HEK293T (cell line): ENCODE results near the gene MAS1L.

Source experiments
- BHLHE40 ChIP-seq: fragments of 450-650 bp; IDR thresholded peaks from 2 replicates; pipeline ENCODE4 v1.6.1; 2016; ENCODE audit warnings: mild to moderate bottlenecking, moderate library complexity, borderline replicate concordance
- ELF4 ChIP-seq: fragments of 450-650 bp; IDR thresholded peaks from 2 replicates; pipeline ENCODE4 v1.6.1; 2017; ENCODE audit warnings: antibody characterized with exemption
- HDGF ChIP-seq: fragments of 450-650 bp; IDR thresholded peaks from 2 replicates; pipeline ENCODE4 v1.6.1; 2017; ENCODE audit warnings: antibody characterized with exemption, borderline replicate concordance
- LEF1 ChIP-seq: fragments of 450-650 bp; IDR thresholded peaks from 2 replicates; pipeline ENCODE4 v1.6.1; 2017; ENCODE audit warnings: mild to moderate bottlenecking, borderline replicate concordance
- SP1 ChIP-seq: fragments of 450-650 bp; IDR thresholded peaks from 2 replicates; pipeline ENCODE4 v1.6.1; 2017
- SUZ12 ChIP-seq: fragments of 450-650 bp; IDR thresholded peaks from 2 replicates; pipeline ENCODE4 v1.6.1; 2016; ENCODE audit warnings: mild to moderate bottlenecking
- ZNF384 ChIP-seq: fragments of 450-650 bp; IDR thresholded peaks from 2 replicates; pipeline ENCODE4 v1.6.1; 2016

GRCh38 chr6:29483186-29483585, 4.6 kb downstream of the MAS1L start:
- TF ChIP-seq SP1: no peak
- no peak for TF ChIP-seq ZNF384
- TF ChIP-seq BHLHE40: no peak
- TF ChIP-seq LEF1: no peak
- TF ChIP-seq HDGF: no peak
- TF ChIP-seq SUZ12: no peak
- TF ChIP-seq ELF4: no peak
